Measurements from ENCODE around the gene NTNG2. TPM values are rescaled to one million over a fixed set of nuclear protein-coding genes. Genes with fewer than 3 reads are reported as not detected.

Gene NTNG2
- total RNA-seq, 1 donor from 2014 or later: under 0.01 TPM

GRCh38 chr9:132239518-132239917 is 77.7 kb downstream of the NTNG2 start:
- FAIRE-seq (no peak), DNase-seq (ENCODE audit: low read depth) (no peak)
- no peak for TF ChIP-seq CTCF (IDR thresholded peaks at IDR 0.05; ENCODE audit: insufficient read depth, low read length, severe bottlenecking)
- H3K36me3 ChIP-seq (ENCODE audit: control insufficient read depth, insufficient read depth, low read length): no peaks in the 10 kb centered on the region
- H3K27me3 ChIP-seq (ENCODE audit: control insufficient read depth, insufficient read depth, low read length): peaks cover 7% of the 10 kb centered on the region
- H3K4me3 ChIP-seq (ENCODE audit: low read depth, low read length): no peak overlapping the region

GRCh38 chr9:132239999-132240840 is 78.4 kb downstream of the NTNG2 start:
- no peak for TF ChIP-seq CTCF (IDR thresholded peaks at IDR 0.05; ENCODE audit: insufficient read depth, low read length, severe bottlenecking)
- DNase-seq (ENCODE audit: low read depth) (no peak), FAIRE-seq (no peak)
- H3K4me3 ChIP-seq (ENCODE audit: low read depth, low read length): peak overlapping the region; percentile 44
- no peaks in the 10 kb centered on the region for H3K36me3 ChIP-seq (ENCODE audit: control insufficient read depth, insufficient read depth, low read length)
- peaks cover 5% of the 10 kb centered on the region for H3K27me3 ChIP-seq (ENCODE audit: control insufficient read depth, insufficient read depth, low read length)

- FAIRE-seq: no peak
- H3K27me3 ChIP-seq (ENCODE audit: control insufficient read depth, insufficient read depth, low read length): peaks cover 7% of the 10 kb centered on the region
- TF ChIP-seq CTCF (IDR thresholded peaks at IDR 0.05; ENCODE audit: insufficient read depth, low read length, severe bottlenecking): no peak
- peak; percentile 74 for DNase-seq (ENCODE audit: low read depth)
- peak overlapping the region; percentile 44 for H3K4me3 ChIP-seq (ENCODE audit: low read depth, low read length)
- no peaks in the 10 kb centered on the region for H3K36me3 ChIP-seq (ENCODE audit: control insufficient read depth, insufficient read depth, low read length)
These were observed 79.1 kb downstream of the NTNG2 start for GRCh38 chr9:132240841-132241482.

GRCh38 chr9:132241483-132241839 is 79.6 kb downstream of the NTNG2 start:
- Histone ChIP-seq H3K27me3 (ENCODE audit: control insufficient read depth, insufficient read depth, low read length) (peaks cover 7% of the 10 kb centered on the region), H3K36me3 (ENCODE audit: control insufficient read depth, insufficient read depth, low read length) (no peaks in the 10 kb centered on the region), H3K4me3 (ENCODE audit: low read depth, low read length) (peak overlapping the region; percentile 44)
- no peak for DNase-seq (ENCODE audit: low read depth)
- FAIRE-seq: no peak
- TF ChIP-seq CTCF (IDR thresholded peaks at IDR 0.05; ENCODE audit: insufficient read depth, low read length, severe bottlenecking): no peak

- peaks cover 7% of the 10 kb centered on the region for H3K27me3 ChIP-seq (ENCODE audit: control insufficient read depth, insufficient read depth, low read length)
- no peak for TF ChIP-seq CTCF (IDR thresholded peaks at IDR 0.05; ENCODE audit: insufficient read depth, low read length, severe bottlenecking)
These were observed 80.2 kb downstream of the NTNG2 start for GRCh38 chr9:132241840-132242620.

More at GRCh38 chr9:132241840-132242620, 80.2 kb downstream of the NTNG2 start:
- DNase-seq (ENCODE audit: low read depth) (no peak), FAIRE-seq (no peak)
- peak overlapping the region; percentile 44 for H3K4me3 ChIP-seq (ENCODE audit: low read depth, low read length)
- no peaks in the 10 kb centered on the region for H3K36me3 ChIP-seq (ENCODE audit: control insufficient read depth, insufficient read depth, low read length)
